GM23248 (cell line): ENCODE data around the gene TMC1. TPM values are rescaled to one million over a fixed set of nuclear protein-coding genes. Genes with fewer than 3 reads are reported as not detected.

ENCODE experiments used
- DNase-seq: peaks from one replicate; pipeline ENCODE4 v3.0.0-alpha.2; 2015
- H2AFZ ChIP-seq: fragments of 200-600 bp; sonication (generic); 2 replicates; pipeline ENCODE4 v1.6.1; 2016; ENCODE audit warnings: antibody characterized with exemption
- H3F3A ChIP-seq: fragments of 200-600 bp; sonication (generic); 2 replicates; pipeline ENCODE4 v1.6.1; 2016; ENCODE audit warnings: mild to moderate bottlenecking, antibody characterized with exemption, mixed run types; ENCODE audit not compliant: insufficient read depth
- H3K27ac ChIP-seq: fragments of 200-600 bp; sonication (generic); 2 replicates; pipeline ENCODE4 v1.5.1; 2016; ENCODE audit warnings: mild to moderate bottlenecking
- H3K27me3 ChIP-seq: fragments of 200-600 bp; sonication (generic); replicated peaks from 2 replicates; pipeline ENCODE4 v1.6.1; 2016; ENCODE audit warnings: mild to moderate bottlenecking; ENCODE audit not compliant: insufficient read depth
- H3K36me3 ChIP-seq: fragments of 200-600 bp; sonication (generic); 2 replicates; pipeline ENCODE4 v1.6.1; 2016; ENCODE audit warnings: low read depth, mild to moderate bottlenecking
- H3K4me1 ChIP-seq: fragments of 200-600 bp; sonication (generic); 2 replicates; pipeline ENCODE4 v1.6.1; 2016; ENCODE audit warnings: mild to moderate bottlenecking; ENCODE audit not compliant: insufficient read depth
- H3K4me2 ChIP-seq: fragments of 200-600 bp; sonication (generic); one replicate; pipeline ENCODE4 v1.6.1; 2016; ENCODE audit warnings: mild to moderate bottlenecking; ENCODE audit not compliant: unreplicated experiment
- H3K4me3 ChIP-seq: fragments of 200-600 bp; sonication (generic); 2 replicates; pipeline ENCODE4 v1.5.1; 2016; ENCODE audit warnings: mild to moderate bottlenecking
- H3K79me2 ChIP-seq: fragments of 200-600 bp; sonication (generic); 2 replicates; pipeline ENCODE4 v1.6.1; 2016; ENCODE audit warnings: mild to moderate bottlenecking; ENCODE audit not compliant: insufficient read depth
- H3K9ac ChIP-seq: fragments of 200-600 bp; sonication (generic); 2 replicates; pipeline ENCODE4 v1.6.1; 2016; ENCODE audit warnings: mild to moderate bottlenecking
- H3K9me2 ChIP-seq: fragments of 200-600 bp; sonication (generic); 2 replicates; pipeline ENCODE4 v1.6.1; 2016; ENCODE audit warnings: mixed run types, mild to moderate bottlenecking, moderate library complexity; ENCODE audit not compliant: insufficient read depth
- H3K9me3 ChIP-seq: fragments of 200-600 bp; sonication (generic); one replicate; pipeline ENCODE4 v1.6.1; 2017; ENCODE audit warnings: low read depth
- H4K20me1 ChIP-seq: fragments of 200-600 bp; sonication (generic); 2 replicates; pipeline ENCODE4 v1.6.0; 2016; ENCODE audit not compliant: insufficient read depth
- EZH2 ChIP-seq: fragments of 200-600 bp; sonication (generic); IDR thresholded peaks from 2 replicates; pipeline ENCODE4 v1.6.1; 2018; ENCODE audit warnings: antibody characterized with exemption, mild to moderate bottlenecking; ENCODE audit not compliant: insufficient read depth, poor library complexity, severe bottlenecking
- EZH2phosphoT487 ChIP-seq: fragments of 200-600 bp; sonication (generic); IDR thresholded peaks from 2 replicates; pipeline ENCODE4 v1.6.1; 2018; ENCODE audit warnings: antibody characterized with exemption, moderate library complexity, mild to moderate bottlenecking, low read depth; ENCODE audit not compliant: insufficient read depth
- WGBS, 2 experiments: methylation state at CpG; one replicate each; pipeline ENCODE4 v1.1.6; 2015 to 2017; ENCODE audit warnings: low lambda C conversion rate in 2 of 2, low coverage in 1 of 2; ENCODE audit errors: missing lambda C conversion rate in 2 of 2; 5-methylcytosine and 5-hydroxymethylcytosine counted together
- in situ Hi-C: fragments of 300-500 bp; cut with MboI; formaldehyde crosslinking; loops from 2 replicates; pipeline ENCODE4 v1.15.0; 2020
- polyA plus RNA-seq: library from polyadenylated mRNA; unstranded; fragments of >200 nt; fragmentation: Nextera tagmentation; extraction: Ambion mirVana; gene quantifications from 2 replicates; pipeline ENCODE4 v1.2.1, GENCODE V29; 2016
- total RNA-seq: library from RNA; depleted of rRNA; stranded (reverse); fragments of >200 nt; shearing (Covaris generic); gene quantifications from 2 replicates; pipeline ENCODE4 v1.2.3, GENCODE V29; 2014

The TMC1 gene
- total and polyA plus RNA-seq, 2 experiments from 2014 or later, result 0.45 TPM; not detected in 1

DNA sequence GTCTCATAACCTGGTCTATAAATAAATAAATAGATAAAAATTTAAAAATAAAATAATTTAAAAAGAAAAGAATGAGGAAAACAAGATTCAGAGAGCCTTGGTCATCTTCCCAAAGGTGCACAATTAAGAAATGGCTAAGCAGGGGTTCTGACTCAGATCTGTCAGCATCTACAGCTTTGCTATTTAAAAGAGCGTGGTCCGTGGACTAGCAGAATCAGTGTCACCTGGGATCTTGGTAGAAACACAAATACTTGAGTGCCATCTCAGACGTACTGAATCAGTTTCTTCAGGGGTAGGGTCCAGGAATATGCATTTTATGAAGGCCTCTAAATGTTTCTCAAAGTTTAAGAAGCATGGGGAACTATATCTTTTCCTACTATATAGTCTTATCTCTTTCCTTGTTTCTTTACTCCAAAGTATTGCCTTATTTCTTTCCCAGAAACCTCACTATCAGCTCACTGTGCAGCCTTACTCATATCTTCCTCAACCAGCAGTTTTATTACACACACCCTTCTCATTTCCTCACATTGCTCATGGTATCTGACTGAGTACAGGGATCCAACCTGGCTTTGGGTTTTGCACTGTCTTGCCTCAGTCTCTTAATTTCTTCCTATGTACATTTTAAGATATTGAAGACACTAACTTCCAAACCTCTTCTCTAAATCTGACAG, 58.6 kb downstream of the TMC1 start:
- H2AFZ ChIP-seq, result no peak overlapping the region
- no peak overlapping the region for H3K4me3 ChIP-seq
- H4K20me1 ChIP-seq, result no peaks in the 10 kb centered on the region
- in situ Hi-C loops, result loop anchor here (10.0 kb wide), 1 partner anchor 205 kb away; no protein-coding TSS in a partner anchor
- H3K36me3 ChIP-seq, result no peaks in the 10 kb centered on the region
- WGBS, 2 experiments, result 73 to 74% methylated on average over 3 of the region's 3 CpGs
- H3K27me3 ChIP-seq, result no peaks in the 10 kb centered on the region
- no peaks in the 10 kb centered on the region for H3K9me3 ChIP-seq
- TF ChIP-seq EZH2 (no peak), EZH2phosphoT487 (no peak)
- DNase-seq, result peak; percentile 82
- H3K4me2 ChIP-seq, result no peak overlapping the region
- peaks cover 68% of the 10 kb centered on the region for H3F3A ChIP-seq
- no peaks in the 10 kb centered on the region for H3K9me2 ChIP-seq
- H3K27ac ChIP-seq, result peak overlapping the region; percentile 72
- peaks cover 73% of the 10 kb centered on the region for H3K4me1 ChIP-seq
- H3K9ac ChIP-seq, result no peak overlapping the region
- H3K79me2 ChIP-seq, result no peaks in the 10 kb centered on the region

DNA sequence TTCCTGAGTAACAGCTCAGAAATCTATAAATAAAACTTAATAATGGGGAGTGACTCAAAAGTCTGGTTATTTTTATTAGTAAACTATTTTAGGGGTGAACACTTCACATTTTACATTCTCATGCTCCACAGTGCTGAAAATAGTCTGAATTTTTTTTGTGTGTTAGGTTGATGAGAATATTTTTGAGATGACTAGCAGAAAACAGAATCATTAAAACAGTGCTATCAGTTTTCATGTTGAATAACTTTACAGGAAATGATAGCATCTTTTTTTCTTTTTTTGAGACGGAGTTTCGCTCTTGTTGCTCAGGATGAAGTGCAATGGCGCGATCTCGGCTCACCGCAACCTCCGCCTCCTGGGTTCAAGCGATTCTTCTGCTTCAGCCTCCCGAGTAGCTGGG, 60.3 kb downstream of the TMC1 start:
- Histone ChIP-seq H3K9me3 (no peaks in the 10 kb centered on the region), H2AFZ (no peak overlapping the region), H3K4me2 (peak overlapping the region; percentile 6), H3K27ac (peak overlapping the region; percentile 72), H4K20me1 (no peaks in the 10 kb centered on the region), H3K27me3 (no peaks in the 10 kb centered on the region), H3K79me2 (no peaks in the 10 kb centered on the region), H3F3A (peaks cover 62% of the 10 kb centered on the region), H3K4me3 (no peak overlapping the region), H3K36me3 (no peaks in the 10 kb centered on the region), H3K9me2 (no peaks in the 10 kb centered on the region), H3K4me1 (peaks cover 72% of the 10 kb centered on the region), H3K9ac (peak overlapping the region; percentile 27; the same call in 1 of the 2 replicates)
- TF ChIP-seq EZH2phosphoT487 (no peak), EZH2 (no peak)
- DNase-seq, result peak; percentile 63
- in situ Hi-C loops, result loop anchor here (10.0 kb wide), 1 partner anchor 207 kb away; no protein-coding TSS in a partner anchor
- WGBS, 2 experiments, result 76 to 80% methylated on average over 9 of the region's 9 CpGs

DNA sequence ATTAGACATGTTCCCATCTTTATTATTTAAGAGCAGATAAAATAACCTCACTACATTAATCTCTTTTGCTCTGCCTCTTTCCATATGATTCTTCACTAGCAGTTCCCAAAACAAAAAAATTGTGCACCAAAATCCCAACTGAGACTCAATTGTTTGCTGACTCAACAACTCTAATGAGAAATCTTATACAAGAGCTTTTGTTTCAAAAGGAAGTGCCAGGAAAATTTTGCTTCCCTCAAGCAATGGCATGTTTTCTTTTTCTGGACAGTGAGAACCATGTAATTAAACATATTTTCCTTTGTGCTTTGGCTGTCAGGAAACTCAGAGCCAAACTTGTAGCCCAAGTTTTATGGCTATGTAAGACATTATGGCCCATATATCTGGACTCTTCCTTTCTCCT, 62.0 kb downstream of the TMC1 start:
- no peaks in the 10 kb centered on the region for H3K9me2 ChIP-seq
- H2AFZ ChIP-seq, result no peak overlapping the region
- no peak overlapping the region for H3K4me3 ChIP-seq
- no peaks in the 10 kb centered on the region for H3K9me3 ChIP-seq
- H3K36me3 ChIP-seq, result no peaks in the 10 kb centered on the region
- no peak for TF ChIP-seq EZH2
- TF ChIP-seq EZH2phosphoT487, result no peak
- H3K9ac ChIP-seq, result no peak overlapping the region
- H3K4me1 ChIP-seq, result peaks cover 62% of the 10 kb centered on the region
- H3K79me2 ChIP-seq, result no peaks in the 10 kb centered on the region
- H4K20me1 ChIP-seq, result no peaks in the 10 kb centered on the region
- H3K27ac ChIP-seq, result no peak overlapping the region
- DNase-seq, result peak; percentile 14
- H3K4me2 ChIP-seq, result no peak overlapping the region
- no peaks in the 10 kb centered on the region for H3K27me3 ChIP-seq
- in situ Hi-C loops, result loop anchor here (10.0 kb wide), 1 partner anchor 209 kb away; no protein-coding TSS in a partner anchor
- H3F3A ChIP-seq, result peaks cover 49% of the 10 kb centered on the region

DNA sequence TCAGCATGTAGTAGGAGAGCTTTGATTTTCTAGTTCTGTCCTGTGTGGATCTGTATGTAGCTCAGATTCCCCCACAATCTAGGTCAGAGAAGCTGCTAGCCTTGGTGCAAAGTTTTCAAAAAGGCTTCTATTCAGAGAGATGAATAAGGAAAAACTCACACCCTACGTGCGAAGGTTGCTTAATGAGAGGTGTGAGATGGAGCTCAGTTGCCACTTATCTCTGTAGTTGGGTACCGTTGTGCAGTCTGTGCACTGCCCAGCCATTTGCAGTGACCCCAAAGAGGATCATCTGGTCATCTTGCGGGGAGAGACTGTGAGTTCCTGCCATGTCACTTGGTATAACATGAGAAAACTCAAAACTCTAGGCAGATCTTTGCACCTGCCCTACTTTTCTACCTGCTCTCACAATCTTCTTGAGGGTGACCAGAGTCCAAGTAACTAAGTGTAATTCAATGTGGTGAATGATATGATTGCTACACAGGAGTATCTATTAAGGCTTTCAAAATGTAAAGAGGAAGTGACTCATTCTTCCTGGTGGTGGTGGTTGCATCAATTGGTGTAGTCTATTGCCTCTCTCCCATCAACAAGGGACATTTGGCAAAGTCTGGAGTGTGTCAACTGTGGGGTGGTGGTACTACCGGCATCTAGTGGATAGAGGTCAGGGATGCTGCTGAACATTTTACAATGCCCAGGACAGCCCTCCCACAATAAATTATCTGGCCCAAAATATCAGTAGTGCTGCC, 65.2 kb downstream of the TMC1 start:
- Histone ChIP-seq H3K4me3 (no peak overlapping the region), H3K79me2 (no peaks in the 10 kb centered on the region), H3K27ac (0 out of 2 replicates have a peak overlapping the region, but pooled peaks have one; percentile 16), H3K36me3 (no peaks in the 10 kb centered on the region), H3K4me1 (peaks cover 43% of the 10 kb centered on the region), H4K20me1 (no peaks in the 10 kb centered on the region), H3K4me2 (no peak overlapping the region), H3K9ac (no peak overlapping the region), H3F3A (peaks cover 25% of the 10 kb centered on the region; the same call in 1 of the 2 replicates), H2AFZ (no peak overlapping the region), H3K9me2 (no peaks in the 10 kb centered on the region), H3K9me3 (no peaks in the 10 kb centered on the region), H3K27me3 (no peaks in the 10 kb centered on the region)
- peak; percentile 88 for DNase-seq
- 77 to 78% methylated on average over 5 of the region's 5 CpGs for WGBS, 2 experiments
- in situ Hi-C loops, result loop anchor here (10.0 kb wide), 1 partner anchor 212 kb away; no protein-coding TSS in a partner anchor
- TF ChIP-seq EZH2phosphoT487, result no peak
- no peak for TF ChIP-seq EZH2
